ENCODE measurements around the gene CHEK2.

Gene CHEK2

GRCh38 chr22:28656181-28656580, 85.4 kb downstream of the CHEK2 start:
- TF ChIP-seq CTCF (IDR thresholded peaks at IDR 0.05; ENCODE audit: insufficient read depth, low read depth, low read length, missing control alignments), result no peak
- no peak for DNase-seq (ENCODE audit: low read depth)
- no peak overlapping the region for H3K4me3 ChIP-seq (ENCODE audit: low read length)

- no peak for TF ChIP-seq CTCF (IDR thresholded peaks at IDR 0.05; ENCODE audit: insufficient read depth, low read depth, low read length, missing control alignments)
- no peak for DNase-seq (ENCODE audit: low read depth)
- H3K4me3 ChIP-seq (ENCODE audit: low read length), result no peak overlapping the region
Observed at GRCh38 chr22:28650463-28650862, 91.2 kb downstream of the CHEK2 start.

GRCh38 chr22:28648792-28649191, 92.8 kb downstream of the CHEK2 start:
- TF ChIP-seq CTCF (IDR thresholded peaks at IDR 0.05; ENCODE audit: insufficient read depth, low read depth, low read length, missing control alignments), result no peak

GRCh38 chr22:28647216-28647615, 94.4 kb downstream of the CHEK2 start:
- no peak for DNase-seq (ENCODE audit: low read depth)
- H3K4me3 ChIP-seq (ENCODE audit: low read length), result no peak overlapping the region
- TF ChIP-seq CTCF (IDR thresholded peaks at IDR 0.05; ENCODE audit: insufficient read depth, low read depth, low read length, missing control alignments), result no peak

More at GRCh38 chr22:28648792-28649191, 92.8 kb downstream of the CHEK2 start:
- no peak for DNase-seq (ENCODE audit: low read depth)
- no peak overlapping the region for H3K4me3 ChIP-seq (ENCODE audit: low read length)

GRCh38 chr22:28639321-28639720, 102.3 kb downstream of the CHEK2 start:
- TF ChIP-seq CTCF (IDR thresholded peaks at IDR 0.05; ENCODE audit: insufficient read depth, low read depth, low read length, missing control alignments), result no peak
- DNase-seq (ENCODE audit: low read depth), result no peak
- H3K4me3 ChIP-seq (ENCODE audit: low read length), result no peak overlapping the region

All from epithelial cell of esophagus (primary cell).